Activated naive CD4-positive, alpha-beta T cell (primary cell): ENCODE measurements around the gene ACTN2.

Experiments
- DNase-seq, 4 experiments: peaks; one replicate each; lab custom pipeline; 2025; lab: John Stamatoyannopoulos, UW

Gene ACTN2

DNA sequence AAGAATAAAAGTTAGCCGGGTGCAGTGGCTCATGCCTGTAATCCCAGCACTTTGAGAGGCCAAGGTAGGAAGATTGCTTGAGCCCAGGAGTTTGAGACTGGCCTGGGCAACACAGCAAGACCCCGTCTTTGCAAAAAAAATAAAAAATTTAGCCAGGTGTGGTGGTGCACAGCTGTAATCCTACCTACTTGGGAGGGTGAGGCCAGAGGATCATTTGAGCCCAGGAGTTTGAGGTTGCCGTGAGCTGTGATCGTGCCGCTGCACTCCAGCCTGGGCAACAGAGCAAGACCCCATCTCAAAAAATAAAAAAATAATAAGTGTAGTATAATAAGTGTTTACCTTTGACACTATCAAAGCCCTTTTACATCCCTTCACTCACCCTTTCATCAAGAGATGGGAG is 5.0 kb downstream of the ACTN2 start:
- DNase-seq = no peak

DNA sequence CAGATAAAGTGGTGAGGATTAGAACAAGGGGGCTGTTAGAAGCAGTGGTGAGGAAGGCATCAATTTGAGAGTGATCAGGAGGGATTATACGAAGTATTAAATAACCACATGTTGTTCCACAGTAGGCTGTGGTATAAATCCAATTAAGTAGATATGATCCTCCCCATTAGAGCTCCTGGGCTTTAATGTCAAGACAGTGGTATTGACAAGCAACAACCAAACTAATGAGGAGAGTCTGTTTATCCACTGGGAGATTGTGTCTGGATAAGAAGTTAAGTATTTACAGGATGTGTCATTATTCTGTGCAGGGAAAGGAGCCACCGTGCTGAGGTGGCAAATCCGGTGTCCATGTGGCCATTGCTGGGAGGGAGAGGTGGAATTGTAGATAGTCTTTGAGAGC is 5.8 kb downstream of the ACTN2 start:
- no peak for DNase-seq

DNA sequence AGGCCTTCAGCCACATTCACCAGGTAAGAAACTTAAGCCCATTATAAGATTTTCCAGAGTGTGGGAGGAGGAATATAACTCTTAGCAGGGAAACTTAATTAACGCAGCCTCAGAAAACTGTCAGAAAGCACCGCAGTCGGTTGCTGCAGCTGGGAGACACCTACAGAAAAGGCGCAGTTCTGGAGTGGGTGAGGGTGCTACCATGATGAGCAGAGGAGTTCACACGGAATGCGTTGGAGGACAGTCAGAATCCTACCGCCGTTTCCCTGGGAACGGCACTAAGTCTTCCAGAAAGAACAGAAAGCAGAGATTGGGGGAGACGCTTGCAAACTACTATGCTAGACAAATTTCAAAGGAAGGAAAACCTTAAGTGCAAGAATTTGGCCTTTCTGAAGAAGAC is 6.4 kb downstream of the ACTN2 start:
- DNase-seq = no peak

DNA sequence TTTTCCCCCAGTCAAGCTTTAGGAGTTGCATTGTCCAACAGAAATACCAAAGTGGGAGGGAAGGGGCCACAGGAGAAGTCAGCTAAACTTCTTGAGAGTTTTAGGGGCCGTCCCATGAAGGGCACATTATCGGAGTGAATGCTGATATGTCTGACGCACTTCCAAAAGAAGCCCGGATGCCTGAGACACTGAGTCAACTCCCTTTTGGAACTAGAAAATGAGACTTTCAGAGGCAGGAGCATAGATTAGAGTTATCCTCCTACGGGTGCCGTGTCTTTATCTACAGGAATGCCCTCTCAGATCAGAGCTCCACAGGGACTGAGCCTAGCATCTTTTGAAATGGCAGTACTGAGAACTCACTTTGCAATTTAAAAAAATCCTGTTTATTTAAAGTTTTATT is 13.1 kb downstream of the ACTN2 start:
- DNase-seq = no peak

DNA sequence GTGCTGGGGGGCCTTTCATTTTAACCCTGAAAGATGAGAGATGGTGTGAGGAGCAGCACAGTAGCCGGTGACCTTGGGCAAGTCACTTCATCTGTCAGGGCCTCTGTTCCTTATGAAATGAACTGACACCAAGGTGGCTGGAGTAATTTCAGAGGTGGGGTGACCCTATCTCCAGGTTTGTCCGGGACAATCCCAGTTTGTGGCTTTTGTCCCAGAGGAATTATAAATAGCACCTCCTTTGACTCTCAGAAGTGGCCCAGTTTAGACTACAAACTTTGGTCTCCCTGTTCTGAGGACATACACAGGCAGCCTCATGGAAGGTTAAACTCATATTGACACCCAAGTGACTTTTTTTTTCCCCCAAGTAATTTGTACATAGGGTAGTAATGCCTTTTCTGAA is 14.6 kb downstream of the ACTN2 start:
- DNase-seq = no peak

DNA sequence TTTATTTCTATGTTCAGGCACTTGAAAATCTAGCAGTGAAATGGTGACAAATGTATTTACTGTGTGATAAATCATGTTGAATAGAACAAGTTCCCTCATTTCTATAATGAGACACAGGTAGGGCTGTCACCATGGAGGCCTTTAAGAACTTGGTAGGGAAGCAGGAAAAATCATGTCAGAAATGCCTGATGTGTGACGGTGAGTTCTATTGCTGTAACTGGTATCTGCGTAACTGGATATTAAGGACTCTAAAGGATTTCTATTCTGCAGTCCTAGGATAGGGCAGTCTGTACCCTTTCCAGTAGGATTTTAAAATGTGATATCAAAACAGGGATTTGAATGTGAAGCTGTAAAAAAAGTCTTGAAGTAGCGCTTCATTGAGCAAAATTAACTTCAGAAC is 15.5 kb downstream of the ACTN2 start:
- DNase-seq = no peak

DNA sequence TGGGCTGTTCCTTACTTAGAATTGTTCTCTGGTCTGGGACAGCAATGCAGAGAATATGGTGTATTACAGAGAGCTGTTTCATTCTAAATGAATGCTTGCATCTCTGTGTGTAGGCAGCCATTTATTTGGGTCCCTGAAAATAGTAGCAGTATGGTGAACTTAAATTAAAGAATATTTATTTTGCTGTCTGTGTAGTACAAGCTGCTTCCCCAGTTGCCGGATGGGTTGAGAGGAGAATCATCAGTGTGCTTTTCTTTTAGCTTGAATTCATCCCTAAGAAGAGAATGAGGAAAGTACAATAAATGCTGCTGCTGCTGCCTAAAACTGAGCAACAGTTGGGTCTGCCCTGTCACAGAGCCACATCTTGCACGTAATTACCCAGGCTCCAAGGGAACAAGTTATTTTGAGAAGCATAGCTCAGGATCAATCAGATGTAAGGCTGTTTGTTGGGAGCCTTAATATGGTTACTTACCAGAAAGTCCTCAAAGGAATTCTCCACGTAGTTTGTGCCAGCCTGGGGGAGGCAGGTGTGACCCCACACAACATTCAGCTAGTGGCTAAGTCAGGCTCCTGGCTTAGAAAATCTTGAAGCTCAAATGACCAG is 16.6 kb downstream of the ACTN2 start:
- DNase-seq = no peak

DNA sequence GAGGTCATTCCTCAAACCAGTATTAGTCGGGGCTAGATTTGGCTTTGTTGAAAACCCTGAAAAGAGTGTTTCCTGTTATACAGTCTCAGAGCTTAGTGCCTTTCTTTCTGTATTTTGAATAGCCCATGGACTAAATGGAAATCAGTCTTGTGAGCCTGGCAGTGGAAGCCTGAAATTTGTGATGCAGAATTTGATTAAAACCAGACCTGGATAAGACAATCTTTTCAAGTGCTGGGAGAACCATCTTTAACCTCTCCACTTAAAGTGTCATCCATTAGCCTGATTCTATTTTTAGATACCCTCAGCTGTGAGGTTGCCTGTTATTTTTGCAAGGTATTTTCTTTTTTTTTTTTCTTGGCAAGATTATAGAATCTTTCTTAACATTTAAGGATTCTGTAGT is 19.5 kb downstream of the ACTN2 start:
- DNase-seq = no peak

DNA sequence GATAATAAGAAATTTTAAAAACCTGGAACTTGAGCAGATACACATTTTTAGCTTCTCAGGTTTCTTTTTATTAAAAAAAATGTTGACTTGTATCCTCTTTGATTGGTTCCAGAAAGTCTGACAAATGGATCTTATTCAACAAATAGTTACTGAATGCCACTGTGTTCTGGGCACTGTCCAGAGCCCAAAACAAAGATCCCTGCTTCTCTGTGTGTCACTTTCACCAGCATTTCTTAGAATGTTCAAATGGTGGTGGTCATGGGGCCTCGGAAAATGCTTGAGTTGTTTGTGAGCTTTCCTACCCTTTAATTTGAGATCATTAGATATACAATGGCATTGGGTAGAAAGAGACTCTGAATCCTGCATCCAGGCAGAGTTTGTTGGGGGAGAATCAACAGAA is 19.9 kb downstream of the ACTN2 start:
- no peak for DNase-seq

DNA sequence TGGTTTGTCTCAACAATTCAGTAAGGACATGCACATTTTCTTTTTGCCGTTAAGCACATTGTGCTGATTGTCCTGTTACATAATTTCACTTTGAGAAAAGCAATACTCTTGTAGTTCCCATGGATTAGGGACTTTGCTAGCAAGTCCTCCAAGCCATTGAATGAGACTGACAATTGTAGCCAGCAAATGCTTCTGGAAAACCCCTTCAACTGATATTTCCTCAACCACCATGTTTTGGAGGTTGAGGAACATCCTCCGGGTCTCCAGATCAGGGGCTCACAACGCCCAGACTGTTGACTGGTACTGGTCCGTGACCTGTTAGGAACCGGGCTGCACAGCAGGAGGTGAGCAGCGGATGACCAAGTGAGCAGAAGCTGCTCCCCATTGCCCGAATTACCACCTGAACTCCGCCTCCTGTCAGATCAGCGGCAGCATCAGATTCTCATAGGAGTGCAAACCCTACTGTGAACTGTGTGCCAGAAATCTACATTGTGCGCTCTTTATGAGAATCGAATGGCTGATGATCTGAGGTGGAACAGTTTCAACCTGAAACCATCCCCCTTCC is 24.1 kb downstream of the ACTN2 start:
- no peak for DNase-seq

DNA sequence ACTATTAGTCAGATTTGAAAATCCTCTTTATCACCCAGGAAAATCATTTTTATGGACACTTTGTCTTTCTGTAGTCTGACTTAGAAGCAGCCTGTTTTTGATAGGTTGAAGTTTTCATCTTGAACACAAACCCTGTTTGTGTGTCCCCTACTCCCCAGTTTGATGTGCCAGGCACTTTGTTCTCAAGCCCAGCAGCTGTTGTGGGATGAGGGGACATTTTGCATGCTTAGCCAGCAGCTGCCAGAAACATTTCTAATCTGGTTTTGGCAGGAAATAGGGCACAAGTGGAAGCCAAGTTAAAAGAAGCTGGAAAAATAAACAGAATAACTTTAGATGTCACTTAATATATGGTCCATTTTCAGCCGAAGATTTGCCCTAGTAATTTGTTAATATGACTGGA is 29.9 kb downstream of the ACTN2 start:
- DNase-seq = no peak

DNA sequence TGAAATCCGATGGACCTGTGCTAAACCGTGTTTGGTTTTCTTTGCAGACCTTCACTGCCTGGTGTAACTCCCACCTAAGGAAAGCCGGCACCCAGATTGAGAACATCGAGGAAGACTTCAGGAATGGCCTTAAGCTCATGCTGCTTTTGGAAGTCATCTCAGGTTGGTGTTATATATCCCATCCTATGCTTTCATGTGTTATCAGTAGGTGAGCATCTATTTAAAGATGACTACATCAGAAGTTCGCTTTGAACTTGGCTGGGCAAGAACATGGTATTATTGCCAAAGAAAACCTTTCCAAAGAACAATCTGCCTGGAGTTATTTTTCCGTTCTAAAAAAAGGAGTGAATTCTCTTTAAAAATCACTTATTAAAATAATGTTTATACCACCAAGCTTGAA is 31.5 kb downstream of the ACTN2 start:
- no peak for DNase-seq

DNA sequence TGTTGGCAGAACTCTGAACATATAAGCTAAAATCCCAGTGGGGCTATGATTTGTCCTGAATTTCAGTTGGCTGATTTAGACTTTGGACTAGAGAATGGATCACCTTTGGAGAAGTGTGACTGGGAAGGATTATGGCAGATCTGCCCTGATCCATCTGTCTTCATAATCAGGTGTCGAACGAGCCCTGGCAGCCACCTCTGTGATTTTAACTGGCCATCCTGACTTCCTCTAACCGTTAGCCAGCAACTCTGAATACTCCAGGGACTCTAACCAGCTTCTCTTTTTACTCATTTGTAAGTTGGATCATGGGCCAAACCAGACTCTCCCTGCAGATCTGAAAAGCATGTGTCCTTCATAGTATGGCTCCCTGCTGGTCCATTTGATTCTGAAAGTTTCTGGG is 32.0 kb downstream of the ACTN2 start:
- DNase-seq = no peak

DNA sequence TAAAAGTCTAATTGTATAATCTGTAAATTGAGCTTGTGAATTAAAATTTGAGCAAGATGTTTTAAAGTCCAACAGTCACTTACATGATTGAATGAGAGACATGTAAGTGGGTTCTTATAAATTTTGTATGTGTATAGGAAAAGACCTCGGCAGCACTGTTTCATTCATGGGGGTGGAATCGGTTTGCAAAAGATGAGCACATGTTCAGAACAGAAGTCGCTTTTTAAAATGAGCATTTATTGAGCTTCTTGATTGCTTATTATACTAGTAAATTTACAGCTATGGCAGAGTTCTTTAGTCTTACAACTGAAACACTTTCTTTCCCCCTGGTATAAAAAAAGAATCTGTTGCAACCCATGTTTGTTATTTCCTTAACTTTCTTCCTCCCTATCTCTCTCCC is 33.9 kb downstream of the ACTN2 start:
- DNase-seq = no peak

DNA sequence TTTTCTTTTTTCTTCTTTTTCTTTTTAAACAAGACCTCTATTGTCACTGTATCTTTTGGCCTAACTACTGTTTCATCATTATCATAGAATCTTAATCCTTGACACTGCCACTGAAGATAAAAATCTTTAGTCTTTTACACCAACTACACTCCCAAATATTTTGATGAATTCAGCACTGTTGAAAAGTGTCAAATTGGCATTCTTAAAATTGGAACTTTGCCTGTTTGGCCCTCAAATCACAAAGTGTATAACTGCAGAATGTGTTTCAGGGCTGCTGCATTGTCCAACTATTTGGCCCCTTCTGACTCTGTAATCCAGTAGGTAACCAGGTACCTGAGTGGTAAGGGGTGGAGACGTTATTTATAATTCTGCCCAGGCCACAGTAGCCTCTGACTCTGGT is 34.3 kb downstream of the ACTN2 start:
- no peak for DNase-seq

DNA sequence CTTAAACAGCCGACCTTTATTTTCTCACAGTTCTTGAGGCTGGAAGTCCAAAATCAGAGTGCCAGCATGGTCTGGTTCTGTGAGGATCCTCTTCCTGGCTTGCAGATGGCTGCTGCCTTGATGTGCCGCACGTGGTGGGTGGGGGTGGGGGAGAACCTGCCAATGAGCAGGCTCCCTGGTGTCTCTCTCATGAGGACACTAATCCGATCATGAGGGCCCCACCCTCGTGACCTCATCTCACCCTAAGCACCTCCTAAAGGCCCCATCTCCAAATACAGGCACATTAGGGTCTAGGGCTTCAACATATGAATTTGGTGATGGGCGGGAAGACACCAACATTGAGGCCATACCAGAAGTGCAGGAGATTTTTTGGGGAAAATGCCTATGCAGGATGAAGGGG is 37.8 kb downstream of the ACTN2 start:
- no peak for DNase-seq

DNA sequence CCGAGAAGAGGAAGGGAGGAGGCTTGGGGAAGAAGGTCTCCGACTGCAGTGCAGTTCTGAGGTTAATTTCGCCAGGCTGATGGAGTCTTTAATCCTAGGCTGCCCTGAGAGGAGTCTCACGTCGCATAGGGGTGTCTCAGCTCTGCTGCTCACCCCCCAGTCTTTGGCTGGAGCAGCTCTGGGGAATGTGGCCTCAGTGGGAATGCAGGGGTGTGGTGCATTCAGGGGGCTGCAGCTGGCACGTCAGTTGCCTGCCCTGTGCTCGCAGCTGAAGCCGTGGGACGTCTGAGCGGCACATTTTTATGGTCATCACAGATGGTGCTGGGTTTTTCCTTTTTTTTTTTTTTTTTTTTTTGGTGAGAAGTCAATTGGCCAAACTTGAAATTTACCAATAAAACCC is 38.2 kb downstream of the ACTN2 start:
- DNase-seq = no peak

DNA sequence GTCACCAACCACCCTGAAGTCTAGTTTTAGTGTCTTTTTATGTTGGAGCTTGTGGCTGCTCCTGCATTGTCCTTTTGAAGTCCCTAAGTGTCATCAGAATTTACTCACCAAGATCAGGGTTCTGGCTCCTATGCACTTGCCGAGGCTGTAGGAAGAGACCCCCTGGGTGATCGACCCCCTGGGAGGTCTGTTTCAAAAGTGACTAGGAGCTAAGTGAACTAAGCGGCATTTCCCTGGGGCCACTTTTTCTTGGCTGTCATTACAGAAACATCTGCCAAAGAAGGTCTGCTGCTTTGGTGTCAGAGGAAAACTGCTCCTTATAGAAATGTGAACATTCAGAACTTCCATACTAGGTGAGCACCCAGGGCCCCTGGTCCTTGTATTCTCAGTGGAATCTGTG is 39.4 kb downstream of the ACTN2 start:
- no peak for DNase-seq

DNA sequence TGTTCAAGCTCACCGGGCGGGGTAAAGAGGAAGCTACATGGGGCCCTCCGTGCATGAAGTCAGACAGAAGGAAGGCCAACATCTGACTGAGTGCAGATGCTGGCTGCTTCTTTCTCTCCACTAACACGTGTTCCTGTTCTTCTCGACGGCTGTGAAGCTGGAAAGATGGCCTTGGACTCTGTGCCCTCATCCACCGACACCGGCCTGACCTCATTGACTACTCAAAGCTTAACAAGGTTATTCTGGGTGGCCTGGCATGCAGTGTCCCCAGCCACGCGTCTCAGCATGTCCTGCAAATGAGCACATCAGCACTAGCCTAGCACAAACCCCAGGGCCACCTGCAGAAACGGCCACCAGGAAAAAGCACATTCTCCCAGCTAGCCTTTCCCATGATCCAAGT is 41.2 kb downstream of the ACTN2 start:
- DNase-seq = no peak

DNA sequence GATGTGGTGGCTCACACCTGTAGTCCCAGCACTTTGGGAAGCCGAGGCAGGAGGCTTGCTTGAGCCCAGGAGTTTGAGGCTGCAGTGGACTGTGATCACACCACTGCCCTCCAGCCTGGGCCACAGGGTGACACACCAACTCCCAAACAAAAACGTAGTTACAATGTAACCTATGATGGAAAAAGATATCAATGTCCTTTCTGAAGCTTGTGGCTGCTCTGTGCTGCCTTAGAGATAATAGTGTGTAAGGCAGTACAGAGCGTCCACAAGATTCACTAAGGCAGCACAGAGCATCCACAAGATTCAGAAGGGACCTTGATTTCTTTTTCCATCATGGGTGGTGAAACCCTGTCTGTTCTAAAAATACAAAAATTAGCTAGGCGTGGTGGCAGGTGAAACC is 42.5 kb downstream of the ACTN2 start:
- no peak for DNase-seq

DNA sequence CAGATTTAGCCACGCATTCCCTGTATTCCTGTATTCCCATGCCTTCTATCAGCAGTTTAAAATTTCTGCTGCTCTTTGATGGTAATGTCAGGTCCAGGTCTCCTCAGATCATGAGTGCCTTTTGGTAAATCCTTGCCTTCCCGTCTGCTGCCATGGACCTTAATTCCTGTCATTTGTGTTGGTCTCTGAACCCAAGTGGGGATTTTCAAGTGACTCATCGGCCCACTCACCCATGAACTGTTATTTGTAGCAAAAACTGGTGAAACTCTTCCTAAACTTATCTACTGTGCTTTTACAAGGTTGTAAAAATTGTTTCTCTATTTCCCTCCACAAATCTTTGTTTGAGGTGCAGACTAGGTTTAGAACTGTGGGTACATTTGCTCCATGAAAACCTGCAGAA is 47.4 kb downstream of the ACTN2 start:
- no peak for DNase-seq

DNA sequence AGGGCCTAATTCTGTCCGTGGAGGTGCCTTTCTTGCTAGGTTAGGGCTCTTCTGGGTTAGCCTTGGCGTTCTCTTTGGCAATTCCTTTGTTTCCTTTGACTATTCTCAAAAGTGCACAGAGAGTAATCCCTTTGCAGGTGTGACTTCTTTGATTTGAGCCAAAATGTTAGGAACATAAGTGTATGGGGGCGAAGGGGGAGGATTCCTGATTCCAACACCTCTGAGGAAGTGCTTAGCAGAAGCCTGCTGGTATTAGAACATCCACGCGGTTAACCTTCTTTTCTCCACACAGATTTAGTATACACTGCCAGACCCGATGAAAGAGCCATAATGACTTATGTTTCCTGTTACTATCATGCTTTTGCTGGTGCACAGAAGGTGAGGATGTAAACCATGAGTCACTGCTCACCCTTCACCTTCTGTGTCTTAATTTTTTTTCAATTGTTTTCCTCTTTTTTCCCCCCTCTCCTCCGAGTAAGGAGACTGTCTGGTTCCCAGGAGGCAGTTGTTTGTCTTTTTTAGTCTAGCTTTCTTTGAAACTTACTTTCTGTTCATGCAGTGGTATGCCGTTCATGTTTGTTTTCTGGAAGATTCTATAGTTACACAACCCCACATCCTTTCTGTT is 48.0 kb downstream of the ACTN2 start:
- no peak for DNase-seq

DNA sequence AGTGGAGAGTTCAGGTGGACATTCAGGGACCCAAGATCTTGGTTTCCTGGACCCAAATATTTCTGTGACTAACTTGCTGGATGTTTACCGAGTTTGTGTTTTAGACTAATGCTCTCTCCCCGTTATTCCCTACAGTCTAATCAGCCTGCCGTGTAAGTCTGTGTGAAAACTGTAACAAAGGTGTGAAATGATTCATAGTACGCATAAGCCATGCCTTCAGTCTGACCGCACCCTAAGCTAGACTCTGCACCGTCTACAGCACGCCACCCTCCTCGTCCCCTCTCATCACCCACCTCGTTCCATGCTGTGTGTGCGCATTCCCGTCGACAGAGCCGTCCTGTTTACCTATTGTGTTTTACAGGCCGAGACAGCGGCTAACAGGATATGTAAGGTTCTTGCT is 50.5 kb downstream of the ACTN2 start:
- DNase-seq = no peak

DNA sequence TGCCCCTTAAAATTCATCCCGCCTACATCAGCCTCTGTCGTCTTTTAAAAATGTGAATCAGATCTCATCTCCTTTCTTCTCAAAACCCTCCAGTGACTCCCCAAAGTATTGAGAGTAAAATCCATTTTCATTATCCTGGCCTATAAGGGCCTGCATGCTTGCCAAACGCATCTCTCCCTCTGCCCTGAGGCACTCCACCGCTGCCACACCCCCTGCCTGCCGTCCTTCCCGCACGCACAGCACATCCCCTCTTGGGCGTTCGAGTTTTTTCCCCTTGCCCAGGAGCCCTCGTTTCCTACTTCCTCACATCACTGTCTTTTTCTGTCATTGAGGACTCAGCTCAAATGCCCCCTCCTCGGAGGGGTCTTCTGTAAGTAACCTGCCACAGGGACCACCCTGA is 55.5 kb downstream of the ACTN2 start:
- DNase-seq = no peak
